Stimulated activated CD4-positive, alpha-beta T cell treated with anti-CD3 and anti-CD28 coated beads, Interleukin-1b, Interleukin-23, amount 100 ng/mL, for 4 hours (primary cell): ENCODE results near the gene CEP85.
"Not testable (repeated sequence)": the region's sequence is repeated elsewhere in the genome, so short reads cannot be mapped to it uniquely, and the experiment has no call there.

Experiments
- DNase-seq, 2 donors: peaks; one replicate each; pipeline ENCODE4 v3.0.0-alpha.2; 2020; ENCODE audit warnings: low read depth in 2 of 2

The CEP85 gene

GRCh38 chr1:26224606-26225005 is 9.4 kb upstream of the CEP85 start:
- no peak for DNase-seq

- DNase-seq, result peak in 1 of 2 donors; percentile 37
Measured at GRCh38 chr1:26225033-26225831, 8.8 kb upstream of the CEP85 start.

- DNase-seq, result not testable (repeated sequence)
Measured at GRCh38 chr1:26230682-26231081, 3.3 kb upstream of the CEP85 start.

GRCh38 chr1:26234644-26235370 is 807 bp downstream of the CEP85 start:
- no peak for DNase-seq

GRCh38 chr1:26237230-26237966 is 3.4 kb downstream of the CEP85 start:
- no peak for DNase-seq

GRCh38 chr1:26239936-26240335 is 5.9 kb downstream of the CEP85 start:
- DNase-seq, result no peak

- DNase-seq, result no peak
Measured at GRCh38 chr1:26252718-26253117, 18.7 kb downstream of the CEP85 start.

- DNase-seq, result no peak
Measured at GRCh38 chr1:26254404-26254803, 20.4 kb downstream of the CEP85 start.

GRCh38 chr1:26257222-26257621 is 23.2 kb downstream of the CEP85 start:
- DNase-seq, result no peak

GRCh38 chr1:26259005-26259404 is 25.0 kb downstream of the CEP85 start:
- no peak for DNase-seq

- no peak for DNase-seq
Measured at GRCh38 chr1:26259578-26259977, 25.6 kb downstream of the CEP85 start.

- DNase-seq, result no peak
Measured at GRCh38 chr1:26263212-26263611, 29.2 kb downstream of the CEP85 start.

GRCh38 chr1:26265405-26265804 is 31.4 kb downstream of the CEP85 start:
- DNase-seq, result no peak

GRCh38 chr1:26268290-26269197 is 34.5 kb downstream of the CEP85 start:
- no peak for DNase-seq

GRCh38 chr1:26269198-26269550 is 35.2 kb downstream of the CEP85 start:
- no peak for DNase-seq

GRCh38 chr1:26274801-26275425 is 40.9 kb downstream of the CEP85 start:
- DNase-seq, result no peak

GRCh38 chr1:26275580-26276431 is 41.8 kb downstream of the CEP85 start:
- peak; percentile 63 to 82 for DNase-seq

- no peak for DNase-seq
Measured at GRCh38 chr1:26276432-26276838, 42.4 kb downstream of the CEP85 start.

GRCh38 chr1:26277261-26277661 is 43.3 kb downstream of the CEP85 start:
- DNase-seq, result no peak

- DNase-seq, result no peak
Measured at GRCh38 chr1:26277719-26278118, 43.7 kb downstream of the CEP85 start.
